HepG2 (cell line): ENCODE data around the gene IFNG. TPM values are rescaled to one million over a fixed set of nuclear protein-coding genes. Genes with fewer than 3 reads are reported as not detected.

Experiments used
- ATAC-seq: fragments of 200-7000 bp; cut with Tn5 transposase; 3 replicates; pipeline ENCODE4 v1.9.1; 2020; ENCODE audit warnings: mild to moderate bottlenecking, moderate library complexity
- BruUV-seq: library from RNA; stranded (reverse); fragments of 400-500 nt; replicated peaks from 2 replicates; lab custom pipeline; 2021; lab: Mats Ljungman, UMichigan
- CTCF ChIA-PET: fragments of 300-600 bp; formaldehyde crosslinking; extraction: SDS; loops from one replicate; lab custom pipeline; 2021; ENCODE audit warnings: low total read pairs, inconsistent platforms, low intra/inter-chr PET ratio; lab: Yijun Ruan, JAX
- POLR2A ChIA-PET: fragments of 350-600 bp; sonication (Branson Sonifier 250); formaldehyde crosslinking; loops from one replicate; lab custom pipeline; 2020; ENCODE audit warnings: antibody characterized with exemption, inconsistent platforms; lab: Yijun Ruan, JAX
- DNase-seq: peaks from one replicate; pipeline ENCODE4 v3.0.0-alpha.2; 2015; ENCODE audit warnings: low spot score
- FAIRE-seq: peaks from 3 replicates; lab custom pipeline; 2011; peaks lifted over from hg19 to GRCh38; lab: Jason Lieb, UNC
- H2AFZ ChIP-seq: one replicate; pipeline ENCODE4 v1.6.1; 2011; ENCODE audit warnings: low read length, inconsistent platforms
- H3K27ac ChIP-seq: fragments of 300-600 bp; 3 replicates; pipeline ENCODE4 v1.8.0; 2011; ENCODE audit warnings: mixed run types, mild to moderate bottlenecking, mixed read lengths, low read length, inconsistent platforms; ENCODE audit not compliant: insufficient read depth; ENCODE audit errors: extremely low read length
- H3K27me3 ChIP-seq, 2 experiments: fragments of 200-600 bp in 1 of 2; 2 replicates in 1 of 2; 3 replicates in 1 of 2; pipeline versions ENCODE4 v1.6.0 to v1.8.0; 2011; ENCODE audit warnings: low read length in 2 of 2, mild to moderate bottlenecking in 2 of 2, moderate library complexity in 2 of 2, inconsistent platforms in 1 of 2; ENCODE audit not compliant: insufficient read depth in 2 of 2, control insufficient read depth in 1 of 2
- H3K36me3 ChIP-seq, 2 experiments: fragments of 200-600 bp in 1 of 2; replicated peaks in 1 of 2; 2 replicates in 1 of 2; 3 replicates in 1 of 2; pipeline versions ENCODE4 v1.5.1 to v1.8.0; 2011; ENCODE audit warnings: low read length in 2 of 2, inconsistent platforms in 1 of 2; ENCODE audit not compliant: insufficient read depth in 2 of 2, control insufficient read depth in 1 of 2
- H3K4me1 ChIP-seq: 2 replicates; pipeline ENCODE4 v1.5.1; 2012; ENCODE audit warnings: low read length, inconsistent platforms; ENCODE audit not compliant: insufficient read depth
- H3K4me2 ChIP-seq: 2 replicates; pipeline ENCODE4 v1.6.0; 2011; ENCODE audit warnings: low read depth, low read length, inconsistent platforms
- H3K4me3 ChIP-seq, 3 experiments: fragments of 200-600 bp in 1 of 3; sonication (generic), shearing (Covaris generic) in 1 of 3; replicated peaks in 1 of 3; 2 replicates each; pipeline ENCODE4 v1.5.1; 2011 to 2016; ENCODE audit warnings: low read length in 3 of 3, inconsistent platforms in 2 of 3, low read depth in 2 of 3, mild to moderate bottlenecking in 2 of 3, control low read depth in 1 of 3, mixed read lengths in 1 of 3; ENCODE audit not compliant: insufficient read depth in 1 of 3
- H3K79me2 ChIP-seq: one replicate; pipeline ENCODE4 v1.6.1; 2011; ENCODE audit warnings: low read length, inconsistent platforms; ENCODE audit not compliant: insufficient read depth
- H3K9ac ChIP-seq: 2 replicates; pipeline ENCODE4 v1.6.0; 2011; ENCODE audit warnings: mild to moderate bottlenecking, low read depth, low read length, inconsistent platforms; ENCODE audit not compliant: insufficient read depth
- H3K9me3 ChIP-seq: 2 replicates; pipeline ENCODE4 v1.5.1; 2012; ENCODE audit warnings: mild to moderate bottlenecking, low read length
- H4K20me1 ChIP-seq: 2 replicates; pipeline ENCODE4 v1.6.0; 2011; ENCODE audit warnings: inconsistent platforms, mild to moderate bottlenecking, low read length, moderate library complexity; ENCODE audit not compliant: insufficient read depth
- CENPT ChIP-seq: sonication (generic); formaldehyde crosslinking; IDR thresholded peaks from 2 replicates; pipeline ENCODE4 v1.8.0; 2022; ENCODE audit warnings: low read depth, mild to moderate bottlenecking, moderate library complexity, missing genetic modification reagents
- LCORL ChIP-seq, 2 experiments: fragments of 450-650 bp in 1 of 2; sonication (generic) in 1 of 2; formaldehyde crosslinking in 1 of 2; IDR thresholded peaks; 2 replicates each; pipeline versions ENCODE4 v1.5.0 to v1.6.1; 2017 to 2020; ENCODE audit warnings: antibody characterized with exemption in 1 of 2, missing genetic modification reagents in 1 of 2
- MYC ChIP-seq: sonication (generic); formaldehyde crosslinking; IDR thresholded peaks from 2 replicates; pipeline ENCODE4 v1.9.0; 2021; ENCODE audit warnings: missing genetic modification reagents, borderline replicate concordance
- NR0B2 ChIP-seq: sonication (generic); formaldehyde crosslinking; IDR thresholded peaks from 2 replicates; pipeline ENCODE4 v1.4.0; 2020; ENCODE audit warnings: mild to moderate bottlenecking, missing genetic modification reagents
- SAP130 ChIP-seq: IDR thresholded peaks from 2 replicates; pipeline ENCODE4 v1.6.1; 2016; ENCODE audit warnings: low read depth
- ZC3H13 ChIP-seq: sonication (generic); formaldehyde crosslinking; IDR thresholded peaks from 2 replicates; pipeline ENCODE4 v1.8.1; 2023; ENCODE audit warnings: mild to moderate bottlenecking, missing genetic modification reagents, moderate library complexity
- ZNF576 ChIP-seq: sonication (generic); formaldehyde crosslinking; IDR thresholded peaks from 2 replicates; pipeline ENCODE4 v1.4.0; 2020; ENCODE audit warnings: mild to moderate bottlenecking, missing genetic modification reagents
- ZNF597 ChIP-seq: sonication (generic); formaldehyde crosslinking; IDR thresholded peaks from 2 replicates; pipeline ENCODE4 v1.5.0; 2020; ENCODE audit warnings: missing genetic modification reagents
- ZNF879 ChIP-seq: sonication (generic); formaldehyde crosslinking; IDR thresholded peaks from 2 replicates; pipeline ENCODE4 v1.8.1; 2023; ENCODE audit warnings: missing genetic modification reagents
- WGBS: methylation state at CpG from one replicate; pipeline ENCODE4 v1.1.6; 2017; ENCODE audit warnings: low lambda C conversion rate; 5-methylcytosine and 5-hydroxymethylcytosine counted together
- in situ Hi-C: cut with HindIII; loops from 2 replicates; pipeline ENCODE4 v1.10.0; 2017; ENCODE audit warnings: low pct_unique_long_range_greater_than_20kb; ENCODE audit not compliant: extremely low pct_ligation_motif_present
- intact Hi-C: fragments of 100-400 bp; cut with micrococcal nuclease; formaldehyde crosslinking; loops from one replicate; pipeline ENCODE4 v1.10.0; 2022; ENCODE audit not compliant: unreplicated experiment
- polyA plus RNA-seq, 8 experiments: library from polyadenylated mRNA; depleted of rRNA in 3 of 8; stranded (reverse) in 7 of 8; unstranded in 1 of 8; fragments of >200 nt; fragmentation: Illumina TruSeq in 4 of 8; extraction: Trizol in 4 of 8; gene quantifications; 2 replicates each; pipeline versions ENCODE4 v1.2.1 to v1.2.3, GENCODE V29; 2011 to 2016; ENCODE audit warnings: low read depth in 4 of 8, missing spikeins in 1 of 8, mixed read lengths in 1 of 8; ENCODE audit not compliant: insufficient read depth in 1 of 8
- total RNA-seq, 5 experiments: library from RNA; depleted of rRNA; stranded (reverse); fragments of >200 nt; fragmentation: Illumina TruSeq; extraction: Trizol; gene quantifications; 2 replicates each; pipeline ENCODE4 v1.2.3, GENCODE V29; 2016; ENCODE audit warnings: low read depth in 1 of 5
- TF ChIP-seq, protein P1 (sequence below): sonication (generic); formaldehyde crosslinking; IDR thresholded peaks from 2 replicates; pipeline ENCODE4 v1.5.0; 2020; ENCODE audit warnings: missing genetic modification reagents
- TF ChIP-seq, protein P2 (sequence below): sonication (generic); formaldehyde crosslinking; IDR thresholded peaks from 2 replicates; pipeline ENCODE4 v1.4.0; 2020; ENCODE audit warnings: mild to moderate bottlenecking, missing genetic modification reagents

IFNG gene
- total and polyA plus RNA-seq, 2 of the 13 experiments (the other 11 are each of a cell fraction or from before 2014, with no cell fraction given) = not detected

DNA sequence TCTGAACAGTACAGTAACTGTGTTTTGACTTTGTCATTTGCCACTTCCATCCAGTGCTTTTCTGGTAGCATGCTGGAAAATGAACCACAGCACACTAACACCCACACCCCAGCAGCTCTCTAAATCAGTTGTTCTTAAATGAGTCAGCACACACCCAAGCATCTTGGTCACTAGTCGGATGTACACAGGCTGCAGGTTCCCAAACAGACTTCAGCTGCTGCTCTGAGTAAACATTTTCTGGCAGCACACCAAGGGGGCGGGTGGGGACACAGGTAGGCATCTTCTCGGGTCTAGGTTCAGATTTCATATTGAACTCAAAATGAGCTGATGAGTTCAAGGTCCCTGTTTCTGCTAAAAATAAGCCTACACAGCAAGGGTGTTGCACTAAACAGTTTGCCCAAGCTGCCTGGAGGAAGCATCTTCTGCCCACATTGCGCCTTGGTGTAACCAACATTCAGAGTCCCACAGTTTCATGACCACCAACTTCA is 39.8 kb downstream of the IFNG start (continued):
- TF ChIP-seq, protein P1, sequence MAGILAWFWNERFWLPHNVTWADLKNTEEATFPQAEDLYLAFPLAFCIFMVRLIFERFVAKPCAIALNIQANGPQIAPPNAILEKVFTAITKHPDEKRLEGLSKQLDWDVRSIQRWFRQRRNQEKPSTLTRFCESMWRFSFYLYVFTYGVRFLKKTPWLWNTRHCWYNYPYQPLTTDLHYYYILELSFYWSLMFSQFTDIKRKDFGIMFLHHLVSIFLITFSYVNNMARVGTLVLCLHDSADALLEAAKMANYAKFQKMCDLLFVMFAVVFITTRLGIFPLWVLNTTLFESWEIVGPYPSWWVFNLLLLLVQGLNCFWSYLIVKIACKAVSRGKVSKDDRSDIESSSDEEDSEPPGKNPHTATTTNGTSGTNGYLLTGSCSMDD (CRISPR knock-in tag) = no peak

DNA sequence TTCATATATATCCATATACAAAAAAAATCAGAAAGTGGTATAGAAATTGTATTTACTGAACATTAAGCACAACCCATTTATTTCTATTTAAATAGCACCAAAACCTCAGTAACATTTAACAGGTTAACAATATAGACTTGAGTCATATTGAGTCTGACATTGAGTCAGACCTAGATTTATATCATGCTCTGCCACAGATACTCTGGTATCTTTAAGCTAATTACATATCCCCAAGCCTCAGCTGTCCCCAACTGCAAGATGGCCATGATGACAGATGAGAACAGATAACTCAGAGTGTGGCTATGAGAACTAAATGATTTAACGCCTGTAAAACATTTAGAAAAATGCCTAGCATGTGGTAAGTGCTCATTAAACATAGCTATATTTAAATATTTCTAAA is 40.3 kb downstream of the IFNG start:
- Histone ChIP-seq H3K4me2 (no peak overlapping the region), H3K27me3 (no peaks in the 10 kb centered on the region; a peak in 1 of 5 replicates), H3K36me3 (no peaks in the 10 kb centered on the region), H3K9ac (no peak overlapping the region), H2AFZ (no peak overlapping the region), H3K4me1 (no peaks in the 10 kb centered on the region), H3K4me3 (no peak overlapping the region), H3K79me2 (no peaks in the 10 kb centered on the region), H4K20me1 (no peaks in the 10 kb centered on the region), H3K9me3 (no peaks in the 10 kb centered on the region), H3K27ac (no peak overlapping the region)
- TF ChIP-seq LCORL (IDR thresholded peaks at IDR 0.05) (no peak), LCORL (CRISPR knock-in tag; IDR thresholded peaks at IDR 0.05) (no peak), MYC (CRISPR knock-in tag) (no peak), ZNF597 (CRISPR knock-in tag) (no peak), ZNF879 (CRISPR knock-in tag) (no peak), CENPT (CRISPR knock-in tag) (no peak), ZNF576 (CRISPR knock-in tag) (no peak), NR0B2 (no peak), ZC3H13 (CRISPR knock-in tag) (no peak), SAP130 (CRISPR knock-in tag) (no peak)
- TF ChIP-seq, protein P2, sequence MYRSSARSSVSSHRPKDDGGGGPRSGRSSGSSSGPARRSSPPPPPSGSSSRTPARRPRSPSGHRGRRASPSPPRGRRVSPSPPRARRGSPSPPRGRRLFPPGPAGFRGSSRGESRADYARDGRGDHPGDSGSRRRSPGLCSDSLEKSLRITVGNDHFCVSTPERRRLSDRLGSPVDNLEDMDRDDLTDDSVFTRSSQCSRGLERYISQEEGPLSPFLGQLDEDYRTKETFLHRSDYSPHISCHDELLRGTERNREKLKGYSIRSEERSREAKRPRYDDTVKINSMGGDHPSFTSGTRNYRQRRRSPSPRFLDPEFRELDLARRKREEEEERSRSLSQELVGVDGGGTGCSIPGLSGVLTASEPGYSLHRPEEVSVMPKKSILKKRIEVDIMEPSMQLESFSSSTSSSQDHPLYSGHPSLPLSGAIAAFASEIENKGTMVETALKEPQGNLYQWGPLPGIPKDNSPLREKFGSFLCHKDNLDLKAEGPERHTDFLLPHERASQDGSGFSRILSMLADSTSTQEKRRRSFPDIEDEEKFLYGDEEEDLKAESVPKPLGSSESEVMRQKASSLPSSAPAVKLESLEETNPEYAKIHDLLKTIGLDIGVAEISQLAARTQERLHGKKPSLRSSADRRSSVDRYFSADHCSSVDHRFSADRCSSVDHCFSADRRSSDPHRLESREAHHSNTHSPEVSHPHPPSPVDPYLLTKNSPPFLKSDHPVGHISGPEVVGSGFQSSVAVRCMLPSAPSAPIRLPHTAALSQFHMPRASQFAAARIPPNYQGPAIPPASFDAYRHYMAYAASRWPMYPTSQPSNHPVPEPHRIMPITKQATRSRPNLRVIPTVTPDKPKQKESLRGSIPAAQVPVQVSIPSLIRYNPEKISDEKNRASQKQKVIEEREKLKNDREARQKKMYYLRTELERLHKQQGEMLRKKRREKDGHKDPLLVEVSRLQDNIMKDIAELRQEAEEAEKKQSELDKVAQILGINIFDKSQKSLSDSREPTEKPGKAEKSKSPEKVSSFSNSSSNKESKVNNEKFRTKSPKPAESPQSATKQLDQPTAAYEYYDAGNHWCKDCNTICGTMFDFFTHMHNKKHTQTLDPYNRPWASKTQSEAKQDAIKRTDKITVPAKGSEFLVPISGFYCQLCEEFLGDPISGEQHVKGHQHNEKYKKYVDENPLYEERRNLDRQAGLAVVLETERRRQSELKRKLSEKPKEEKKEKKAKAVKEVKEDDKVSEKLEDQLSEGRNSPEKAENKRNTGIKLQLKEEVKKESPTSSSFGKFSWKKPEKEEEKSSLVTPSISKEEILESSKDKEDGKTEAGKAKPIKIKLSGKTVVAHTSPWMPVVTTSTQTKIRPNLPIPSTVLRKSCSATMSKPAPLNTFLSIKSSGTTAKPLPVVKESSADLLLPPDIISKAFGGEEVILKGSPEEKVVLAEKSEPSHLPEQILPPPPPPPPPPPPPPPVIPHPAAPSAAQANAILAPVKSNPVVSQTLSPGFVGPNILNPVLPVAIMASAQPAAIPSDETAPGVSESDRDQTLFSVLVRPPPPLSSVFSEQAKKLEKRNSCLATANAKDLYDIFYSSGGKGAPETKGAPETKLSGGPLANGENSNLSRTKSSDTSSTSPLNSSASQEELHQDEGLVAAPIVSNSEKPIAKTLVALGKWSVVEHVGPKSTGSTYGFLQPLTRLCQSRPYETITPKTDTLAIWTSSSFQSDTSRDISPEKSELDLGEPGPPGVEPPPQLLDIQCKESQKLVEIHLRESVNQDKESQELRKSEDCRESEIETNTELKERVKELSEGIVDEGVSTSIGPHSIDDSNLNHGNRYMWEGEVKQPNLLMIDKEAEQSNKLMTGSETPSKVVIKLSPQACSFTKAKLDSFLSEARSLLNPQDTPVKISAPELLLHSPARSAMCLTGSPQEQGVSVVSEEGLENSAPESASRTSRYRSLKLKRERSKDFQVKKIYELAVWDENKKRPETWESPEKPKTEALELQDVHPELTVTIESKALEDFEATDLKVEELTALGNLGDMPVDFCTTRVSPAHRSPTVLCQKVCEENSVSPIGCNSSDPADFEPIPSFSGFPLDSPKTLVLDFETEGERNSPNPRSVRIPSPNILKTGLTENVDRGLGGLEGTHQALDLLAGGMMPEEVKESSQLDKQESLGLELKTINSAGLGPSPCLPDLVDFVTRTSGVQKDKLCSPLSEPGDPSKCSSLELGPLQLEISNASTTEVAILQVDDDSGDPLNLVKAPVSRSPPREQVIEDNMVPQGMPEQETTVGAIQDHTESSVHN (CRISPR knock-in tag) = no peak
- CTCF ChIA-PET = no interaction called here
- FAIRE-seq (no peak), DNase-seq (no peak), ATAC-seq (no peak)
- intact Hi-C loops = no loop called here
- no TSS peak for BruUV-seq
- in situ Hi-C loops = no loop called here
- WGBS = 0% methylated on average over 1 of the region's 1 CpG
- POLR2A ChIA-PET = no interaction called here
